ENCODE results near the gene CD99L2.

CD99L2 gene

GRCh38 chrX:150868625-150869024, 29.8 kb downstream of the CD99L2 start:
- no peak for ATAC-seq
- TF ChIP-seq ZC3H10 (CRISPR knock-in tag; IDR thresholded peaks at IDR 0.05), result no peak
- TF ChIP-seq POU6F1 (CRISPR knock-in tag; IDR thresholded peaks at IDR 0.05; ENCODE audit: borderline replicate concordance, low read depth), result no peak
- TF ChIP-seq PPARA (CRISPR knock-in tag; IDR thresholded peaks at IDR 0.05; ENCODE audit: borderline replicate concordance), result no peak
- no peak for TF ChIP-seq CSDC2 (CRISPR knock-in tag; IDR thresholded peaks at IDR 0.05)
- no peak for TF ChIP-seq BACH2 (CRISPR knock-in tag; IDR thresholded peaks at IDR 0.05; ENCODE audit: borderline replicate concordance)
- no peak for TF ChIP-seq ZFP30 (CRISPR knock-in tag; IDR thresholded peaks at IDR 0.05)

- ATAC-seq, result no peak
- TF ChIP-seq PATZ1 (CRISPR knock-in tag; IDR thresholded peaks at IDR 0.05; ENCODE audit: borderline replicate concordance) (no peak), CSDC2 (CRISPR knock-in tag; IDR thresholded peaks at IDR 0.05) (no peak), ARNTL (CRISPR knock-in tag; IDR thresholded peaks at IDR 0.05; ENCODE audit: borderline replicate concordance, low read depth) (no peak), ZNF70 (CRISPR knock-in tag; IDR thresholded peaks at IDR 0.05) (no peak), PPARA (CRISPR knock-in tag; IDR thresholded peaks at IDR 0.05; ENCODE audit: borderline replicate concordance) (no peak), ZFP30 (CRISPR knock-in tag; IDR thresholded peaks at IDR 0.05) (no peak), CREB5 (CRISPR knock-in tag; IDR thresholded peaks at IDR 0.05; ENCODE audit: low read depth) (no peak), ZC3H10 (CRISPR knock-in tag; IDR thresholded peaks at IDR 0.05) (no peak), RARB (CRISPR knock-in tag; IDR thresholded peaks at IDR 0.05) (no peak), BACH2 (CRISPR knock-in tag; IDR thresholded peaks at IDR 0.05; ENCODE audit: borderline replicate concordance) (no peak)
Measured at GRCh38 chrX:150864127-150864526, 34.3 kb downstream of the CD99L2 start.

GRCh38 chrX:150863191-150863590, 35.3 kb downstream of the CD99L2 start:
- no peak for ATAC-seq
- TF ChIP-seq ZFP3 (CRISPR knock-in tag; IDR thresholded peaks at IDR 0.05) (no peak), POU6F1 (CRISPR knock-in tag; IDR thresholded peaks at IDR 0.05; ENCODE audit: borderline replicate concordance, low read depth) (no peak), CREB5 (CRISPR knock-in tag; IDR thresholded peaks at IDR 0.05; ENCODE audit: low read depth) (no peak), RARB (CRISPR knock-in tag; IDR thresholded peaks at IDR 0.05) (no peak), SNAI2 (CRISPR knock-in tag; IDR thresholded peaks at IDR 0.05) (no peak)

GRCh38 chrX:150857453-150857852, 41.0 kb downstream of the CD99L2 start:
- no peak for ATAC-seq
- TF ChIP-seq ISL1 (CRISPR knock-in tag; IDR thresholded peaks at IDR 0.05) (no peak), ARNTL (CRISPR knock-in tag; IDR thresholded peaks at IDR 0.05; ENCODE audit: borderline replicate concordance, low read depth) (no peak), CSDC2 (CRISPR knock-in tag; IDR thresholded peaks at IDR 0.05) (no peak), ZFP3 (CRISPR knock-in tag; IDR thresholded peaks at IDR 0.05) (no peak), ZNF565 (CRISPR knock-in tag; conservative IDR thresholded peaks at IDR 0.05; ENCODE audit: low read depth) (no peak), TSHZ2 (CRISPR knock-in tag; IDR thresholded peaks at IDR 0.05) (no peak), GLIS3 (CRISPR knock-in tag; IDR thresholded peaks at IDR 0.05) (no peak), CSRNP3 (CRISPR knock-in tag; IDR thresholded peaks at IDR 0.05) (no peak), RARB (CRISPR knock-in tag; IDR thresholded peaks at IDR 0.05) (no peak), PATZ1 (CRISPR knock-in tag; IDR thresholded peaks at IDR 0.05; ENCODE audit: borderline replicate concordance) (no peak), TCF4 (CRISPR knock-in tag; IDR thresholded peaks at IDR 0.05; ENCODE audit: borderline replicate concordance) (no peak)
